ENCODE measurements around the gene SERPINA3. TPM values are rescaled to one million over a fixed set of nuclear protein-coding genes. Genes with fewer than 3 reads are reported as not detected.

The SERPINA3 gene
- total and polyA plus RNA-seq, 8 donors, result 15.1 to 1,820 (median 99.6) TPM

DNA sequence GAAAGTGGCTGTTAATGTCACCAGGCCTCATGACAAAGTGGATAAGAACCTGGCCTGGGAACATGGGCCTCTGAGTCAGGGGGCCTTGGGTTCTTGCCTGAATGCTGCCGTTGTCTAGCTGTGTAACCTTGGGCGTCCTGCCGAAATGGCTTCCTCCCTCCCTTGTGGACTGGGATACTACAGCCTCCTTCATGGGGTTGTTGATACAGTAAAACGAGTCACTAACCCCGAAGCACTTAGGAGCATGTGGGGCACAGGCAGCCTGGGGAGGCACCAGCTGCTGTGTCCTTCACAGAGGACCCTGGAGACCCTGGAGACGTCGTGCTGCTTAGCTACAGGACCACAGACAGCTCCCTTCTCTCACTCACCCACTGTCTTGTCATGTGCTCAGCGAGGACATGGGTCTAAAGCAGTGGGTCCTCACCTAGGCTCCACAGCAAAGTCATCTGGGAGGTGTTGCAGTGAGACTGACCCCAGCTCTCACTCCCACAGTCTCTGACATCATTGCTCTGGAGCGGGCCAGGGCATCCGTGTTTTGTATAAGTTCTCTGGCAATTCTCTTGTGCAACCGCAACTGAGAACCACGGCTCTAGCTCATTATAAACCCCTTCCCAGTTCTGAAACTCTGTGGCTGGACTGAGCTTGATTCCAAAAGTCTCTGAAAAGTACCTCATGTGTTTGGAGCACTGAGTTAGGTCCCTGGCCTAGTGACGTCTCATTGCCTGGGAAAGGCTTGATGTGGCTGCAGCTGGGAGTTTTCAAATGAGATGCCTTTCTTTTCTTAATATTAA is 42.1 kb downstream of the SERPINA3 start:
- Histone ChIP-seq H3K9me3 (peaks cover 0 to 6% (median 3%) of the 10 kb centered on the region in 4 donors), H3K27ac (no peak overlapping the region), H3K27me3 (peaks cover 0 to 6% (median 0%) of the 10 kb centered on the region in 3 donors), H3K4me3 (no peak overlapping the region), H3K36me3 (no peaks in the 10 kb centered on the region), H3K4me1 (no peaks in the 10 kb centered on the region)
- TF ChIP-seq EP300 (IDR thresholded peaks at IDR 0.05) (no peak), POLR2AphosphoS5 (IDR thresholded peaks at IDR 0.05) (no peak), CTCF (IDR thresholded peaks at IDR 0.05) (no peak), POLR2A (IDR thresholded peaks at IDR 0.05) (no peak)
- WGBS, 5 donors, result 58 to 64% (median 64%) methylated on average over 11 to 13 of the region's 13 CpGs
- peak in 1 of 2 donors; percentile 35 for DNase-seq
- intact Hi-C loops (cut with DNase I; ENCODE audit: low total_unique reads), result no loop called here

DNA sequence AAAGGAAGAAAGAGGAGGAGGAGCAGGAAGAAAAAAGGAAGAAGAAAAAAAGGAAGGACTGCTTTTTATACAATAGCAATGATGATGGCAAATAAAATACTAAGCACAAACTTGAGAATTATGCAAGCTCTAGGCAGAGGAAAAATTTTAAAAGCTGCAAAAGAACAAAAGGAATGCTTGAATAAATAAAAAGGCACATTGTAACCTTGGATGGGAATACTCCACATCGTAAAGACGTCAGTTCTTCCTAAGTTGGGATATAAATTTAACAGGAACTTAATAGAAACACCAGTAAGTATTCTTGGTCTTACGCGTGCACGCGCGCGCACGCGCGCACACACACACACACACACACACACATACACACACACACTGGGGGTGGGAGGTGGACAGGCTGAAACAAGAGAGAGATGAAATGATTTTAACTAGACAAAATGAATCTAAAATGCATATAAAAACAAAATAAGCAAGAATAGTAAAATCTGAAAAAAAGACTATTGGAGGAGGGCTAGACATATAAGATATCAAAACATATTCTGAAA is 43.0 kb downstream of the SERPINA3 start:
- no peak for TF ChIP-seq POLR2AphosphoS5 (IDR thresholded peaks at IDR 0.05)
- no peak for TF ChIP-seq EP300 (IDR thresholded peaks at IDR 0.05)
- no peak for TF ChIP-seq CTCF (IDR thresholded peaks at IDR 0.05)
- TF ChIP-seq POLR2A (IDR thresholded peaks at IDR 0.05), result no peak
- Histone ChIP-seq H3K4me1 (no peaks in the 10 kb centered on the region), H3K36me3 (no peaks in the 10 kb centered on the region), H3K4me3 (no peak overlapping the region), H3K27me3 (no peaks in the 10 kb centered on the region), H3K27ac (no peak overlapping the region), H3K9me3 (no peaks in the 10 kb centered on the region)
- intact Hi-C loops (cut with DNase I; ENCODE audit: low total_unique reads), result no loop called here
- 56 to 92% (median 68%) methylated on average over 11 of the region's 11 CpGs for WGBS, 5 donors
- no peak for DNase-seq

DNA sequence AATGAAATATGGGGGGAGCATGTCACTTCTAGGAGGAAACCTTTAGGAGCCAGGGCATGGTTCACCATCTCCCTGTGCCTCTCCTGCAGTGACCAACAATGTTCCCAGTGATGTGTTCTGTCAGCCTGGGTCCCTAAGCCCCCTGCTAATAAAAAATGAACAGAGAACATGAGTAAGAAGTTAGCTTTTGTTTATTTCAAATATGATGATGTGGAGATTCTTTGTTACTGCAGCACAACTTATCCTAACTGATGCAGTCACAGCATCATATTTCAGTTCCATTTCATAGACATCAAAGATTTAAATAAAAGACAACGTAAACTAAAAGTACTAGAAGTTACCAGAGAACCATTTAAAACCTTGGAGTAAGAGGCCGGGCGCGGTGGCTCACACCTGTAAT is 43.9 kb downstream of the SERPINA3 start:
- intact Hi-C loops (cut with DNase I; ENCODE audit: low total_unique reads), result no loop called here
- WGBS, 5 donors, result 94 to 95% (median 95%) methylated on average over 4 of the region's 4 CpGs
- Histone ChIP-seq H3K36me3 (no peaks in the 10 kb centered on the region), H3K4me1 (no peaks in the 10 kb centered on the region), H3K27ac (no peak overlapping the region), H3K4me3 (no peak overlapping the region), H3K27me3 (peaks cover 0 to 5% (median 0%) of the 10 kb centered on the region in 3 donors), H3K9me3 (no peaks in the 10 kb centered on the region)
- no peak for DNase-seq
- no peak for TF ChIP-seq CTCF (IDR thresholded peaks at IDR 0.05)
- no peak for TF ChIP-seq POLR2AphosphoS5 (IDR thresholded peaks at IDR 0.05)
- TF ChIP-seq EP300 (IDR thresholded peaks at IDR 0.05), result no peak

- peaks cover 0 to 12% (median 0%) of the 10 kb centered on the region in 3 donors for H3K27me3 ChIP-seq
- no peaks in the 10 kb centered on the region for H3K4me1 ChIP-seq
- no peak overlapping the region for H3K4me3 ChIP-seq
- TF ChIP-seq POLR2A (IDR thresholded peaks at IDR 0.05) (no peak), POLR2AphosphoS5 (IDR thresholded peaks at IDR 0.05) (no peak), CTCF (IDR thresholded peaks at IDR 0.05) (no peak), EP300 (IDR thresholded peaks at IDR 0.05) (no peak)
- intact Hi-C loops (cut with DNase I; ENCODE audit: low total_unique reads), result no loop called here
- no peaks in the 10 kb centered on the region for H3K36me3 ChIP-seq
- 78 to 92% (median 84%) methylated on average over 1 of the region's 1 CpG for WGBS, 5 donors
- DNase-seq, result no peak
- H3K9me3 ChIP-seq, result no peaks in the 10 kb centered on the region
- no peak overlapping the region for H3K27ac ChIP-seq
These were observed 47.1 kb downstream of the SERPINA3 start for GRCh38 chr14:94659256-94659655.
